Duodenal mucosa (tissue), 2 donors: ENCODE data around the gene GABRB1.
"Not testable (repeated sequence)": the region's sequence is repeated elsewhere in the genome, so short reads cannot be mapped to it uniquely, and the experiment has no call there.

Source experiments
- H3K27ac ChIP-seq: one replicate; pipeline ENCODE4 v1.7.0; 2013; ENCODE audit warnings: low read depth, low read length
- H3K27me3 ChIP-seq, 2 donors: one replicate each; pipeline ENCODE4 v1.7.0; 2013; ENCODE audit warnings: low read length in 2 of 2, control low read depth in 1 of 2; ENCODE audit not compliant: insufficient read depth in 2 of 2, control insufficient read depth in 1 of 2
- H3K36me3 ChIP-seq, 2 donors: one replicate each; pipeline ENCODE4 v1.7.0; 2013; ENCODE audit warnings: low read length in 2 of 2, control low read depth in 1 of 2; ENCODE audit not compliant: insufficient read depth in 2 of 2, control insufficient read depth in 1 of 2
- H3K4me1 ChIP-seq, 2 donors: one replicate each; pipeline ENCODE4 v1.7.0; 2013; ENCODE audit warnings: low read length in 2 of 2, control low read depth in 1 of 2; ENCODE audit not compliant: insufficient read depth in 2 of 2, control insufficient read depth in 1 of 2
- H3K4me3 ChIP-seq, 2 donors: one replicate each; pipeline ENCODE4 v1.7.0; 2013; ENCODE audit warnings: low read length in 2 of 2, low read depth in 1 of 2
- H3K9ac ChIP-seq, 2 donors: one replicate each; pipeline ENCODE4 v1.7.0; 2013; ENCODE audit warnings: low read length in 2 of 2, low read depth in 1 of 2
- H3K9me3 ChIP-seq, 2 donors: one replicate each; pipeline ENCODE4 v1.7.0; 2013; ENCODE audit warnings: low read length in 2 of 2, control low read depth in 1 of 2; ENCODE audit not compliant: control insufficient read depth in 1 of 2

The GABRB1 gene

DNA sequence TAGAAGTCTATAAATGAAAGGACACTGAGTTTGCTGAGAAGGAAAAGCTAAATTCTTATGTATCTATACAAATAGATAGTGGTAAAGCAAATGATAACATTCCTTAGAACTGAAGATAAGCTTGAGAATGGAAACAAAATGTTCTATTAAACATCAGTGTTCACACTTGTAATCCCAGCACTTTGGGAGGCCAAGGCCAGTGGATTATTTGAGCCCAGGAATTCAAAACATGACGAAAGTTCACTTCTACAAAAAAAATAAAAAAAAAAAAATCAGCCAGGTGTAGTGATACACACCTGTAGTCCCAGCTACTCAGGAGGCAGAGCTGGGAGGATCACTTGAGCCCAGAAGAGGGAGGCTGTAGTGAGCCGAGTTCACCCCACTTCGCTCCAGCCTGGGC, 232.4 kb downstream of the GABRB1 start:
- H3K9me3 ChIP-seq = no peaks in the 10 kb centered on the region
- H3K4me3 ChIP-seq = no peak overlapping the region
- H3K27me3 ChIP-seq = no peaks in the 10 kb centered on the region
- H3K9ac ChIP-seq = no peak overlapping the region
- H3K4me1 ChIP-seq = no peaks in the 10 kb centered on the region
- H3K36me3 ChIP-seq = no peaks in the 10 kb centered on the region
- H3K27ac ChIP-seq = no peak overlapping the region

DNA sequence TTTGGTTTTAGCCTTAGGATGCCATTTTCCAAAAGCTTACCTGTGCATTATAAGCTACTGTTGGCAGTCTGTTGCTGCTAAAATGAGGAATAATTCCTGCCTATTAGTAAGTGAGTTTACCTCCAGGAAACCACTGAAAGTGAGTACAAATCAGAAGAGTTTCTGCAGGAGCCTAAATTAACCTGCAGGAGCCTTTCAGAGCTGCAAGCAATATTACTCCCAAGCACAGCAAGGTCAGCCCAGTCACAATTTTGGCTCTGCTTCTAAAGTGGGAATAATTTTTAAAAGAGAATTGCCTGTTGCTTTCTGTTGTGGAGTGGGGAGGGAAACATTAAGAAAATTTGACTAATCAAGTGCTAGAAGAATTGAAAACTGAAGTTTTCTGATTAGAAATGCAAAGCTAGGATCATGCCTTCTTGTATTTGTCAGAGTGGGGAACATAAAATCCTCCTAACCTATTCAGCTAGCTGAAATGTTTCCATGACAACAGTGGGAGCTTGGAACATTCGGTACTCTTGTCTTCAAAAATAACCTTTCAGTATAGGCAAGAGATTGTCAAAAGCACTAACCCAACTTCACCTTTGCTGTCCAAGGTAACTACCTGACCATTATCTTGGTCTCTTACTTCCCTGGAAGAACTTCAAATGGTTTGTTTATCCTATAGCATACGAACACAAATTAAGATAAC, 239.0 kb downstream of the GABRB1 start:
- H3K27ac ChIP-seq = no peak overlapping the region
- H3K36me3 ChIP-seq = no peaks in the 10 kb centered on the region
- no peaks in the 10 kb centered on the region for H3K4me1 ChIP-seq
- no peaks in the 10 kb centered on the region for H3K27me3 ChIP-seq
- H3K9ac ChIP-seq = no peak overlapping the region
- H3K4me3 ChIP-seq = no peak overlapping the region
- no peaks in the 10 kb centered on the region for H3K9me3 ChIP-seq

DNA sequence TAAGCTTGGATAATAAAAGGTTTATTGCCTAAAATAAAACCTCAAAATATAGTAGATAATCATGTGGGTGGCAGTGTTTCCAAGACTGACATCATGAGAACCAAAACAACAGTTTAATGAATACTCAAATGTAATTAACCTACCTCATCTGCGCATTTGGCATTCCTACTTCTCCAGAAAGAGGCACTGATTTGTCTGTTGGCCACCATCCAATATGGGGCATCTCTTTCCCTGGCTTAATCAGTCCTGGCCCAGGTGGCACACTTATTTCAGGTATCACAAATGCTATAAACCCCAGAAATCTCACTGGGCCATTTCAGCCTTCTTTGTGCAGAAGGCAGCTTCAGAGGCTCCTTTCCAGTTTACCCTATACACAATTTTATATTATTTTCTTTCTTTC, 239.9 kb downstream of the GABRB1 start:
- Histone ChIP-seq H3K4me1 (no peaks in the 10 kb centered on the region), H3K36me3 (no peaks in the 10 kb centered on the region), H3K9ac (no peak overlapping the region), H3K9me3 (no peaks in the 10 kb centered on the region), H3K27ac (no peak overlapping the region), H3K4me3 (no peak overlapping the region), H3K27me3 (no peaks in the 10 kb centered on the region)

DNA sequence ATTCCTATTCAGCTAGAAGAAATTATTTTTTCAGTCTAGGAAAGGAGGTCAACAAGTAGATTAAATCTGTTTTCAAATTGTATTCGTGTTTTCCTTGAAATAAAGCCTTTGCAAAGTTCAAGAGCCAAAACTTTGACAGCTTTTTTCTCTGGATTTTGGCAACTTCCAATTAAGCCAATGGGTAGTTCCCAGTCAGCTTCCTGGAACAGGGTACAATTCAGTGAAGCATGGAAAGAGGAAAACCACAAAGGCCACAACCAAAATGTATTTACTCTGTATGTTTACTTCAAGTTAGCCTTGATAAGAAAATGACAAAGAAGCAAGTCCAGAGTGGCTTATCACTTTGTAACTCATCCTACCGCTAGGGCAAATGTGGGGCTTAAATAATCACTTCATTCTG, 243.5 kb downstream of the GABRB1 start:
- H3K27me3 ChIP-seq = no peaks in the 10 kb centered on the region

DNA sequence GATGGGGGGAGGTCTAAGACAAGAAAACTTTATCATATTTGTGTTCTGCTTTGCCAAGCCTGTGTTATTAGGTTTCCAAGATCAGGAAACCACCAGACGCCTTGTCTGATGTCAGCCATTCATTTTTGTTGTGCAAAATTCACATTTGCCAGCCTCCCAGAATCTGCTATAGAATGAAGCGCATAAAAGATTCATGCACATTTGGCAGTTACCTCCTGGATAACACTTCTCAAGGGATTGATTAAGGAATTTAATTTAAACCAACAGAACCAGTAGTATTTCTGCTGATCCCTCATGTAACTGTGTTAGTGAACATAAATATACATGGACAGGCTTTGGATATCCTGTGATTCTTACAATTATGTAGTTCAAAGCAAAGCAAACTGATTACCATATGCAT, 244.2 kb downstream of the GABRB1 start:
- Histone ChIP-seq H3K36me3 (no peaks in the 10 kb centered on the region), H3K9me3 (no peaks in the 10 kb centered on the region), H3K9ac (no peak overlapping the region), H3K27ac (no peak overlapping the region), H3K27me3 (no peaks in the 10 kb centered on the region), H3K4me1 (no peaks in the 10 kb centered on the region), H3K4me3 (no peak overlapping the region)

More for the DNA sequence above, 243.5 kb downstream of the GABRB1 start:
- no peak overlapping the region for H3K4me3 ChIP-seq
- H3K27ac ChIP-seq = no peak overlapping the region
- no peaks in the 10 kb centered on the region for H3K9me3 ChIP-seq
- no peaks in the 10 kb centered on the region for H3K4me1 ChIP-seq
- H3K9ac ChIP-seq = no peak overlapping the region
- no peaks in the 10 kb centered on the region for H3K36me3 ChIP-seq

DNA sequence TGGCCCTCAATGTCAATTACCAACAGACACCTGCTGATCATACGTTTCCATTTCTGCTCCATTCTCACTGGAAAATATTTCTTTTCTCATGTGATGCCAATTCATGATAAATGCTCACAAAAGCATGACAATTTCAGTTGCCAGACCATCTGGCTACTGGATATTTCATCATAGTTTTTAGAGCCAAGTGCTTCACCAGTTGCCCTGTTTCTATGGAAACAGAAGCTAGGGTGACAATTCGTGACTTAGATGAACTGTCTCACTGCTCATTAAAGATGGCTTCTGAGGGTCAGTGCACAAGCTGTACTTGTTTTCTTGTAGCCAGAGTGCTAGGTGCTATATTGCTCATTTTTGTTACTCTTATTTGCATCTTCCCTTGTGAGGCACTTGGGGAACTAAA, 247.3 kb downstream of the GABRB1 start:
- no peak overlapping the region for H3K4me3 ChIP-seq
- no peak overlapping the region for H3K27ac ChIP-seq
- H3K36me3 ChIP-seq = no peaks in the 10 kb centered on the region
- no peaks in the 10 kb centered on the region for H3K9me3 ChIP-seq
- no peaks in the 10 kb centered on the region for H3K4me1 ChIP-seq
- H3K9ac ChIP-seq = no peak overlapping the region
- no peaks in the 10 kb centered on the region for H3K27me3 ChIP-seq

DNA sequence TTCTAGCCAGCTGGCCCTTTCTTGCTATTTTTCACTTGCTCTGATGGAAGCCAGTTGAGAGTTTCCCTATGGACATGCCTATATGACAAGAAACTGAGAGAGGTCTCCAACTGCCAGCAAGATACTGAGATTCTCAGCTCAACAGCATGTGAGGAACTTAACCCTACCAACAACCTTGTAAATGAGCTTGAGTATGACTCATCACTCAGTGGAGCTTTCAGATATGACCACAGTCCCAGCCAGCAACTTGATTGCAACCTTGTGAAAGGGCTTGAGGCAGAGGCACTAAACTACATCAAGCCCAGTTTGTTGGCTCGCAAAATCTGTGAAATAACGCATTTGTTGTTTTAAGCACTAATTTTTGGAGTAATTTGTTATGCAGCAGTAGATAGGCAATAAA, 256.4 kb downstream of the GABRB1 start:
- Histone ChIP-seq H3K9me3 (no peaks in the 10 kb centered on the region), H3K4me3 (no peak overlapping the region), H3K9ac (no peak overlapping the region), H3K4me1 (no peaks in the 10 kb centered on the region), H3K27me3 (no peaks in the 10 kb centered on the region), H3K27ac (no peak overlapping the region), H3K36me3 (no peaks in the 10 kb centered on the region)

DNA sequence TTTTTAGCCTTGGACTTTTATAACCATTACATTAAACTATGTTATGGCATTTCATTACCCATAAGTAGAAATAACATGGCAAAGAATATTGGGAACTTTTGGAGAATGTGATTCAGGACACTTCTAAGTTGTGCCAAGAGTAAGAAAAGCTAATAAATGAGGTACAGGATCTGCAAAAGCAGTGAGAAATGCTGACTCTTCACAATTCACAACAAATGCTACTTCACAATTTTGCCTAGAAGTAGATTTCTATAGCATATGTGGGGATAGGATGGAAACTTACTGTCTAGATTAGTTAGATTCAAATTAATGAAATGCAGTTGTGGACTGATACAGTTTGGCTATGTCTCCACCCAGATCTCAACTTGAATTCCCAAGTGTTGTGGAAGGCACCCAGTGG, 258.4 kb downstream of the GABRB1 start:
- Histone ChIP-seq H3K4me1 (no peaks in the 10 kb centered on the region), H3K27me3 (no peaks in the 10 kb centered on the region), H3K4me3 (no peak overlapping the region), H3K27ac (no peak overlapping the region), H3K9me3 (no peaks in the 10 kb centered on the region), H3K9ac (no peak overlapping the region), H3K36me3 (no peaks in the 10 kb centered on the region)

DNA sequence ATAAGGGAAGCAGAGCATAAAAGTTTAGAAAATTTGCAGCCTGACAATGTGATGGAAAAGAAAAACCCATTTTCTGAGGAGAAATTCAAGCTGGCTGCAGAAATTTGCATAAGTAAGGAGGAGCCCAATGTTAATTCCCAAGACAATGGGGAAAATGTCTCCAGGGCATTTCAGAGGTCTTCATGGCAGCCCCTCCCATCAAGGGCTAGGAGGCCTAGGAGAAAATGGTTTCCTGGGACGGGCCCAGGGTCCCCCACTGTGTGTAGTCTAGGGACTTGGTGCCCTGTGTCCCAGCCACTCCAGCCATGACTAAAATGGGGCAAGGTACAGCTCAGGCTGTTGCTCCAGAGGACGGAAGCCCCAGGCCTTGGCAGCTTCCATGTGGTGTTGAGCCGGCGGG, 259.5 kb downstream of the GABRB1 start:
- not testable (repeated sequence) for H3K27me3 ChIP-seq, H3K4me1 ChIP-seq, H3K9me3 ChIP-seq, H3K36me3 ChIP-seq, H3K9ac ChIP-seq, H3K27ac ChIP-seq, H3K4me3 ChIP-seq

DNA sequence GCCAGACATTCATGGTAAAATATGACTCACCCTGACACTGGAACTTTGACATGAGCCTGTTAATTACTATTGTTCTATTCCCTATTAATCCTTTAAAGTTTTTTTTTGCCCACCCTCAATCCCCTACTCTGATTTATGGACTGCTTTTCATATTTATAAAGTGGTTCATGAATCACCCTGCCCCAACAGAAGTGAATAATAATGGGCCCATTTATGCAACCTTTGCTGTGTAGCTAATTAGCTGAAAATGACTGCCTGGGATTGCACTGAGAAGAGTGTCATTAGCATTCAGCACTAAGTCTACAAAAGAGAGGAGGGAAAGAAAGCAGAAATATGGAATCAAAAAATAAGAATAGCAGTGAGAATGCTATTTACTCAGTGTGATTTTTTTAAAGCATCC, 277.8 kb downstream of the GABRB1 start:
- no peak overlapping the region for H3K27ac ChIP-seq
- no peaks in the 10 kb centered on the region for H3K9me3 ChIP-seq
- H3K4me1 ChIP-seq = no peaks in the 10 kb centered on the region
- H3K27me3 ChIP-seq = no peaks in the 10 kb centered on the region
- no peak overlapping the region for H3K4me3 ChIP-seq
- no peak overlapping the region for H3K9ac ChIP-seq
- no peaks in the 10 kb centered on the region for H3K36me3 ChIP-seq

DNA sequence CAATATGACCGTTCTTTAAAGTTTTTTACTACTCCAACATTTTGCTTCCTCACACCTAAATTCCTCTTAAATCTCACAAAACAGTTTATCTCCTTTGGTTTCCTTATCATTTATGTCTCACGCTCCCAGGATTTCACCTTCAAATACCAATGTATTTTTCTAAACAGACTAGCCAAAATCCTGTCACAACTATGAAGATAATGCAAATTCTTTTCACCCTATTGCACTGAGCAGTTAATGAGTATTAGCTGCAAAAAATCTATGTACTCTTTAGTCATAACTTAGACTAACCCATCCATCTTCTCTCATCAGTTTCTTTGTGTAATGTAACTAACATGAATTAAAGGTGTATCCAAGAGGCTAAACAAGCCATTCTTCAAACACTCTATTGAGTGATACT, 280.8 kb downstream of the GABRB1 start:
- Histone ChIP-seq H3K4me3 (no peak overlapping the region), H3K27me3 (no peaks in the 10 kb centered on the region), H3K9me3 (no peaks in the 10 kb centered on the region), H3K4me1 (no peaks in the 10 kb centered on the region), H3K36me3 (no peaks in the 10 kb centered on the region), H3K9ac (no peak overlapping the region), H3K27ac (no peak overlapping the region)
